ENCODE measurements around the gene KIF2C. TPM values are rescaled to one million over a fixed set of nuclear protein-coding genes. Genes with fewer than 3 reads are reported as not detected.
A peak's percentile ranks its signal among the peaks of the same experiment; 100 is the strongest.

Gene KIF2C
- total and polyA plus RNA-seq, 9 of the 15 experiments (the other 6 are each of a cell fraction or from before 2014, with no cell fraction given), result 84.9 to 226 (median 169) TPM

GRCh38 chr1:44799770-44800584 is 60.3 kb downstream of the KIF2C start, which contains the start of gene PLK3 (continued):
- TF ChIP-seq ZHX1 (conservative IDR thresholded peaks at IDR 0.05; ENCODE audit: low read length), result peak; percentile 69; the same call in 1 of the 2 replicates
- TF ChIP-seq ZNF274 (IDR thresholded peaks at IDR 0.05; ENCODE audit: borderline replicate concordance, low read depth, low read length), result no peak; the same call in 1 of the 2 replicates
- TF ChIP-seq CHD2 (IDR thresholded peaks at IDR 0.05; ENCODE audit: low read depth, low read length), result no peak; the same call in 1 of the 2 replicates
- TF ChIP-seq CBX2 (IDR thresholded peaks at IDR 0.05; ENCODE audit: insufficient read depth, low read length, poor library complexity, severe bottlenecking), result no peak
- TF ChIP-seq MGA (IDR thresholded peaks at IDR 0.05), result peak; percentile 97
- TF ChIP-seq SMARCC2 (IDR thresholded peaks at IDR 0.05; ENCODE audit: low read depth), result no peak
- TF ChIP-seq NR4A1 (CRISPR knock-in tag; IDR thresholded peaks at IDR 0.05), result no peak
- peak; percentile 58; the same call in 1 of the 2 replicates for TF ChIP-seq NR4A1 (tag; IDR thresholded peaks at IDR 0.05)
- no peak for TF ChIP-seq NR2C2 (CRISPR knock-in tag; IDR thresholded peaks at IDR 0.05)
- peak; percentile 76 for TF ChIP-seq NR2C2 (tag; IDR thresholded peaks at IDR 0.05)
- TF ChIP-seq ZBTB26 (CRISPR knock-in tag; IDR thresholded peaks at IDR 0.05), result 0 out of 2 replicates have a peak, but pooled peaks have one; percentile 78

Measured in K562 (cell line).